Right ventricle myocardium inferior (tissue), 1 donor: ENCODE measurements around the gene GAPVD1. TPM values are rescaled to one million over a fixed set of nuclear protein-coding genes. Genes with fewer than 3 reads are reported as not detected.

Experiments
- ATAC-seq: fragments of 200-7000 bp; cut with Tn5 transposase; one replicate; pipeline ENCODE4 v1.9.1; 2020; ENCODE audit warnings: mild to moderate bottlenecking, moderate library complexity
- DNase-seq: peaks from one replicate; pipeline ENCODE4 v3.0.0; 2021; ENCODE audit errors: missing footprints
- intact Hi-C: fragments of 100-400 bp; cut with DNase I; formaldehyde crosslinking; loops from one replicate; pipeline ENCODE4 v1.11.0; 2022
- total RNA-seq: library from RNA; stranded (reverse); fragmentation: NEBNext Ultra II Directional; extraction: Animal tissue kit (Norgen Biotek cat#: 25700); gene quantifications from one replicate; pipeline ENCODE4 v1.2.1, GENCODE V29; 2021
- donor health status: DM: no; HTN: yes; CAD: no; lungs with severe emphysema.

The GAPVD1 gene
- total RNA-seq, 1 donor from 2014 or later = 31.5 TPM

DNA sequence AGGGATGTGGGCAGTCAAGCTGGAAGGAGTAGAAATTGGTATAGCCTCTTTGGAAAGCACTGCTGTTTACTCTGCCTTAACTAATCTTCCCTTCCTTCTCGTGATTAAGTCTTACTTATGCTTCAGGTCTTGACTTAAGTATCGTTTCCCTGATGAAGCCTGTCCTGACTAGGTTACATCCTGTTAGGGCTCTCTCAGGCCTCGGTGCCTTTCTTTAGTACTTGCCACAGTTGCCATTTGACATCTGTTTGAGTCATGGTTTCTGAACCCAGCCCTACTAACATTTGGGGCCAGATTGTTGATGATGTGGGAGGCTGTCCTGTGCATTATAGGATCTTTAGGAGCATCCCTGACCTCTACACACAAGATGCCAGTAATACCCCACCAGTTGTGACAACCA, 94.4 kb downstream of the GAPVD1 start:
- ATAC-seq (no peak), DNase-seq (no peak)
- intact Hi-C loops = no loop called here

DNA sequence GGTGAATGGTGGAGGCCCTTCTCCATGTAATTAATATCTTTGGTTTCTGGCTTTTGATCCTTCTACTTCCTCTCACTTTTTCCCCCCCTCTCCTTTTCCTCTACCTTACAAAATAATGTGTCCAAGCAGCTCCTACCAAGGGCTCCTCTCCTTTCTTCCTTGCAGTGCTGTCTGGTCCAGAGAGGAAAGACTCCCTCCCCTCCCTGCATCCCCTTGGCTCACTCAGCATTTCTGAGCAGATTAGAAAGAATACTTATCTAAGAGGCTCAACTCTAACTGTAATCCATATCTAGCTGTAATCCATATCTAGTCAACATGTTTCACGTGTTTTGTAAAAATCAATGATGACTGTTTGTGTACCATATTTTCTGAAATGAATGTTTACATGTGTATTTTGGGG, 97.4 kb downstream of the GAPVD1 start:
- DNase-seq = no peak
- intact Hi-C loops = no loop called here
- ATAC-seq = no peak

DNA sequence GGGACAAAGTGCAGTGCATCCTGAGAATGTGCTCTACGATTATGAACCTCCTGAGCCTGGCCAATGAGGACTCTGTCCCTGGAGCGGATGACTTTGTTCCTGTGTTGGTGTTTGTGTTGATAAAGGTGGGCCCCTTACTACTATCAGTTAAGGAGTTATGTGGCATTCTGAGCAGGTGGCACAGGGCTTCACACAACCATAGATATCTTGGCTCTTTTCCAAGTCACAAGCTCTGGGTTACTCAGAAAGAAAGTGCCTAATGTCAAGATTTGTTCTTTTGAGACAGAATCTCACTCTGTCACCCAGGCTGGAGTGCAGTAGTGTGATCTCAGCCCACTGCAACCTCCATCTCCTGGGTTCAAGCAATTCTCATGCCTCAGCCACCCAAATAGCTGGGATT, 99.0 kb downstream of the GAPVD1 start:
- ATAC-seq = no peak
- intact Hi-C loops = no loop called here
- DNase-seq = no peak

DNA sequence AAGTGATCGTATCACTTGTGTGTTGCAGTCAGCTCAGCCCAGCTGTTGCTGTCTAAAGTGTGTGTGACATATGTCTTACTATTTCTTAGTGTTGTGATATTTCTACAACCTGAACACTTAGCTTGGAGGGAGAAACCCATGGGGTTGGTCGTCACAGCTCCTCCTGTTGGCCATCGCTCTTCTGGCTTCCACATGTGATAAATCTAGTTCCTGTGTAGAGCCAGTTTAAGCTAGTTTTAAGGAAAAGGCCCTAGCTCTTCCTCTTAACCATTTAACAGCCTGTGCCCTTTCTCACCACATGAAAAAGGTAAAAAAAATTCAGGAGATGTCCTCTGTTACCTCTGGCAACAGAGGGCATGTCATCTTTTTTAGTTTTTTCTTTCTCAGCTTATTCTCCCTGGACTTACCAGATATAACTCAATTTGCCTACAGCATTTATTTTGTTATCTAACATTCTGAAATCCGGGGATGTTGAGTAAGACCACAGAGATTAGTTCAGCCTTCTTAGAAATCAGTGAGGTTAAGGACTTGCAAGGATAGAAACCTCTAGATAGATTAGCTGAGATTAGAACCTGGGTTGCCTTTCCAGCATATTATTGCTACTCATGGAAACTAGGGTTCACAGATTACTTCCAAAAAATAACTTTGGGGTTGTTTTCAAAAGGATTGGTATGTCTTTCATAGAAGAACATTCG, 100.4 kb downstream of the GAPVD1 start:
- intact Hi-C loops = no loop called here
- ATAC-seq (no peak), DNase-seq (no peak)

DNA sequence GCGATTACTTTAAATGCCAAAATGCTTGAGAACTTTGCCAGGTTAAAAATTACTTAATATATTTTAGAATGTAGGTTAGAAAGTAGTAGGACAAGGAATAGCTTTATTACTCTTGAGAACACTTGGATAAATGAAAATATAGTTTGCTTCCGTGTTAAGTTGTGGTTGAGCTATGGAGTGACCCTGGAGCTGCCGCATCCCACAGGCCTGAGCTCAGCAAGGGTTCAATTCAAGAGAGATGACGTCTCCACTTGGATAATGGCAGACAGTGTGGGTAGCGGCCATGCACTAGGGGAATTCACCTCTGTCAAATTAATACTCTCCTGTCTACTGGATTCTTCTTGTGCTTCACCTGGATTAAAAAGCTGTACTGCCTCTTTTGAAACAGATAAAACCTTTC, 105.0 kb downstream of the GAPVD1 start:
- intact Hi-C loops = no loop called here
- ATAC-seq = no peak
- DNase-seq = no peak

DNA sequence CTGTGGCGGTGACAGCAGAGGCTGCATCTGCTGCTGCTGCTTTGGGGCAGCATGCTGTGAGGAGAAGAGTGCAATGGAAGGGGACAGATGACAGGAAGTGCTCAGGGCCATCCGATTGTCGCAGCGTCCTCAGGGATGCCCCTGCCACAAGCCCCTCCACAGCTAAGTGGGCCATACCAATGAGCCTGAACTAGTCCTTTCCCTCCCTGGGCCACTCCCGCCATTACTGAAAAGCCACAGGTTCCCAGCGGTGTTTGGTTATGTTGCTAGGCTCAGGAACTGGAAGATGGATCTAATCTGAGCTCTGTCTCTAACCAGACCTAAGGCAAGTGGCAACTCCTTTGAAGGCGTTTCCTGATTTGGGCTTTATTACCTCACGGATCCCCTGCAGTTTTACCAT, 109.2 kb downstream of the GAPVD1 start:
- intact Hi-C loops = loop anchor here (5.0 to 10.0 kb wide), 3 partner anchors 113 to 506 kb away; partner anchors contain the start of genes ARPC5L, GOLGA1 and RPL35
- ATAC-seq (no peak), DNase-seq (no peak)

DNA sequence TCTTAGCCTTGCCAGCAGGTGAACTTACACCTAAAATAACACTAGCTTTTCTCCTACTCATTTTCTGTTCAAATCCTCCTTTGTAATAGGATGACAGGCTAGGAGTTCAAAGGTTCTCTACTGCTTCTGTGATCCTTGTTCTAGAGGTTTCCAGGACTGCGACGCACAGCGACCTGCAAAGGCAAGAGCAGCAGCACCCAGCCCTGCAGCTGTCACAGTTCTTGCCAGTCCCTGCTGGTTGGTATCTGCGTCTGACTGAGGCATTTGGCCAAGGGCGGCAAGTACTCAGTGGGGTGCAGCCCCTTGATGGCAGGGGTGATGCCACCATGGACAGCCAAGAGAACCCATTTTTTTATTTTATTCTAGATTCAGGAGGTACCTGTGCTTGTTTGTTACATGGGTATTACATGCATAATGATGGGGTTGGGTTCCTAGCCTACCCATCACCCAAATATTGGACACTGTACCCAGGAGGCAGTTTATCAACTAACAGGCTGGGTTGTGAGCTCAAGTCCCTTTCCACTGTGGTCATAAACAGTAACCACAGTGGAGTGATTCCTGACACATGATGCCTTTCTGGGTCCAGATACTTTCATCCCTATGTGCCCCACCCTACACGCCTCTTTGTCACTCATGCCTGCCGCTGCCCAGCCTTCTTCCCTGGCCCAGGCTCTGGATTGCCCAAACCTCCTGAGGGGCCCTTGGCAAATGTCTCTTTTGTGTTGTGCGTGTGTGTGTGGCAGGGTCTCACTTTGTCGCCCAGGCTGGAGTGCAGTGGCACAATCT, 111.0 kb downstream of the GAPVD1 start:
- ATAC-seq (no peak), DNase-seq (no peak)
- intact Hi-C loops = loop anchor here (5.0 to 10.0 kb wide), 3 partner anchors 115 to 508 kb away; partner anchors contain the start of genes ARPC5L, GOLGA1 and RPL35

DNA sequence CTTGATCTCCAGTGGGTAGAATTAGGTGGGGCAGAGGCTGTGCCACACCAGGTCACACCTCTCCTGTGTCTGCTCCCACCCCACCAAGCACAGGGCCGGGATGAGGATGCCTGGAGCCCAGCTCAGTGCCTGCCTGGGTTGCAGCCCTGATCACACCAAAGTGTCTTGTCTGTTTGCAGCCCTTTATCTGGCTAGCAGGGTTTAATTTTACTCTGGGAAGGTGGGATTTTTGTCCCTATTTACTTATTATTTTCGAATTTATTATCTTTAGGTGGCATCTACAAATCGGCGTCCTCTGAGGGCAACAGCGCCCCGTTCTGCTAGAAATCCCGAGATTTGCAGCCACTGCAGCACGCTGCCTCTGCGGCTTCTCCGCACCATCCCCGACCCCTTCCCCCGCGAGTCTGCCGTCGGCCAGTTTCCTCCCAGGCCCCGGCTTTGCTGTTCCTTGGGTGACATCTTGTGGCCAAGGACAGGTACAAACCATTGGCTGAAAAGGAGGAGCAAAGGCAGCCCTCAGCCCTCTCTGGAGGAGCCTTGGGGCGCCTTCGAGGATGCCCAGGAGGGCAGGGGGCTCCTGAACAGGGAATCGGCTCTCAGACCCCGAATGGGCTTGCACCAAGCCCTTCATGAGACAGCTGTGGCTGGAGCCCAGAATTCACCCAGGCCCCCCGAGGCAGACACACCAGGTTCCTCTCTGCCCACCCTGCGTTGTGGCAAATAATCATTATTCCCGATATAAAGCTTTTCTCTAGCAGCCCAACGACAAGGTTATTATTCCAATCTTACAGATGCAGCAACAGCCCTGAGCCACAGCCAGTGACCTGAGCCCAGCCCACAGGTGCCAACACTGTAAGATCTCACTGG, 113.0 kb downstream of the GAPVD1 start:
- ATAC-seq = peak; percentile 74
- intact Hi-C loops = loop anchor here (5.0 to 10.0 kb wide), 3 partner anchors 117 to 510 kb away; partner anchors contain the start of genes ARPC5L, GOLGA1 and RPL35
- DNase-seq = no peak

DNA sequence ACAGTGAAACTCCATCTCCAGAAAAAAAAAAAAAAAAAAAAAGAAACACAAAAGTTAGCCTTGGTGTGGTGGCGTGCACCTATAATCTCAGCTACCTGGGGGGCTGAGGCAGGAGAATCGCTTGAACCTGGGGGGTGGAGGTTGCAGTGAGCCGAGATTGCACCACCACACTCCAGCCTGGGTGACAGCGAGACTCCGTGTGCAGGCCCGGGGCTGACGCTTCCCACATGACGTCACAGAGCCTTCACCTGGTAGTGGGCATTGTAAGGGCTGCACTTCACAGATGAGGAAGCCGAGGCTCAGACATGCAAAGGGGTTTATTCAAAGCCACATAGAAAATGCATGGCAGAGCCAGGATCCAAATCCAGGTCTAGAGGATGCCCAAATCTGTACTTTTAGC, 114.2 kb downstream of the GAPVD1 start:
- no peak for ATAC-seq
- DNase-seq = no peak
- intact Hi-C loops = loop anchor here (10.0 kb wide), 2 partner anchors 431 to 511 kb away; partner anchors contain the start of genes ARPC5L, GOLGA1 and RPL35

DNA sequence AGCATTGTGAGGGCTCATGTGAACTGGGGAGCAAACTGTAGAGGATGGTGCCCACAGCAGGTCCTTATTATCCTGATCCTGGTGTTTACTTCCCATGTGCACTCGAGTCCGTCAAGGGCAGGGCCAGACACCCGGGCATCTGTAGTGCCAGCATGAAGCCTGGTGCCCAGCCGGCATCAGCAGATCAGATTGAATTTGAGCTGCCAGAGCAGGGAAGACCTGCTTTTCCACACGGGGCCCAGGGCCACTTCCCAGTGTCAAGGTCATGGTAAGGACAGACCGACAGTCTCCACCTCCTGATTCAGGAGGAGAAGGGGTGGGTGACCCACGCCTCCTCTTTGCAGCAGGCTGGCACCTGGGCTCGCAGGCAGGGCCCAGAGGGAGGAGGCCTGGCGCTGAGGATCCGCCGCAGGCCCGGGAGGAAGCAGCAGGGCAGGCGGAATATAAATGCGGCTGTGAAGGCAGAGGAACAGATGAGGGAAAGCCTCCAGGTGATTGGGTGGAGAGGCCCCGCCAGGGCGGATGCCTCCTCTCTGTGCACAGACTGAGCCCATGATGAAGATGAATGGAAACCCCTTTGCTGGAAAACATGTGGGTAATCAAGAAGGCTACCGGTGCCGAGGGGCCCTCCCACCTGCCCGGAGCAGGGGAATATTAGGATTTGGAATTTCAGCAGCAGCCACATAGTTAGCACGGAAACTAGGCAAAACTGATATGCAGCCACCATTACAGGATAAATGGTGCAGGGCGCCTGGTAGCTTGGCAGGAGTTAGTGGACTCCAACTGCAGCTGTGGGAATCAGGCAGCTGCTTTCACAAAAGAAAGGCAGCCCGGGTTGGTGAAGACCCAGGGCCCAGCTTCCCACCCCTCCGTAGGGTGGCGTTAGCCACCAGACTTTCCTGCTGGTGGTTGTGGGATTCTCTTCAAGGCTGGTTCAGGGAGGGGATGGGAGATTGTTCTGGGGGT, 114.9 kb downstream of the GAPVD1 start:
- intact Hi-C loops = loop anchor here (10.0 kb wide), 2 partner anchors 432 to 512 kb away; partner anchors contain the start of genes ARPC5L, GOLGA1 and RPL35
- no peak for ATAC-seq
- no peak for DNase-seq

DNA sequence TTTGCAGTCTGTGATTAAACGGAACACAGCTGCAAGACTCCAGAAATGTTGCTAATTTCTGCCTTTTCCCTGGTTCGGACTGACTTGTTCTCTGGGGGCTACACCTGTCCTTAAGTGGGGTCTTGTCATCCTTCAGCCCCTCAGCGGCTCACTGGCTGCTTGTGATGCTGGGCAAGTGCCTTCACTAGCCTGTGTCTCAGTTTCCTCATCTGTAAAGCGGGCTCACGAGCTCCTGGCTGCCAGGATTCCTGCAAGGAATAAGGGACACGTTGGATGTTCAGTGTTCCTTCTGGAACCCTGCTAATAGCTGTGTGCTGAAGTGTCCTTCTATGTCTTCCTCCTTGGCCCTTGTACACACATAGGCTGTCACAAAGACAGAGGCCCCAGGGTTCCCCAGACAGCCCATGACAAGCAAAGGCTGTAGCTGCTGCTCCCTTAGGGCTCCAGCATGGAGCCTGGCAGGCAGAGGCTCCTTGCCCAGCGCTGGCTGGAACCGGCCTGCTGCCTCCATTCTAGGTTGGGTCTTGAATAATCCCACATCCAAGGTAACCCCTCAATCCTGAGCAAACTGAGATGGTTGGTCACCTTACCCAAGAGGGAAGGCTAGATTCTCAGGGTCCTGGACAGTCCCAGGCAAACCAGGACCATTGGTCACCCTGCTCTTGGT, 116.1 kb downstream of the GAPVD1 start:
- intact Hi-C loops = loop anchor here (10.0 kb wide), 2 partner anchors 433 to 513 kb away; partner anchors contain the start of genes ARPC5L, GOLGA1 and RPL35

DNA sequence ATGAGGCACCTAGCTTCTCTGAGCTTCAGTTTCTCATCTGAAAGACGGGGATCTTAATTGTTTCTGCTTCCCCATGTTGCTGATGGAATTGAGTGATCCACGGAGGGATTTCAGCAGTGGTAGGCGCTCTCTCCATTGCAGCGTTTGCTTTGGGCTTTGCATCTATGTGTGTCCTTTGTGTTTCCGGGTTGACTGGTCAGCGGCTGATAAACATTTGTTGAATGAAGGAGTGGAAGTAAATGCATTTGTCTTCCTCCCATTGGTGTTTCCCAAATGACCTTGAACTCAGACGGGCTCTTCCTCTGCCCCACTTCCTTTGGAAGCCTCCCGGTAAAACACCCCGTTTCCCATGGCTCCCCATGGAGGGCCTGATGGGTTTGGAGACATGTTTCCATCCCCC, 117.2 kb downstream of the GAPVD1 start:
- DNase-seq (no peak), ATAC-seq (no peak)
- intact Hi-C loops = loop anchor here (10.0 kb wide), 2 partner anchors 434 to 514 kb away; partner anchors contain the start of genes ARPC5L, GOLGA1 and RPL35

More for the DNA sequence above, 116.1 kb downstream of the GAPVD1 start:
- DNase-seq (no peak), ATAC-seq (no peak)

DNA sequence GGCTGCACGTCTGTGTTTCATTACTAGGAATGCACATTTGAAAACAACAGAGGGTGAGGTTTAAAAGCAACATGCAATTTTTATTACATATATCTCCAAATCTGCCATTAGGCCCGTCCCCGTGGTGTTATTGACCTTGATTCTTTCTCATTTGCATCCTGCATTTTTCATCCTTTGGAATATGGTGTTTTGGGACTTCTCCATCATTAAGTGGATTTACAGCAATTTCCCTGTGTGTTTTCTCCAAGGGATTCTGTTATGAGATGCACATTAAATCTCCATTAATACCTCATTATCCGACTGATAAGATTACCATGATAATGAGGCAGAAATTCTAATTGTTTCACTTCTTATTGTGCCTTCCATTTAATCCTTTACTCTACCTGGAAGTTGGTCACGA, 117.6 kb downstream of the GAPVD1 start:
- intact Hi-C loops = loop anchor here (10.0 kb wide), 2 partner anchors 434 to 514 kb away; partner anchors contain the start of genes ARPC5L, GOLGA1 and RPL35
- DNase-seq = no peak
- ATAC-seq = no peak

DNA sequence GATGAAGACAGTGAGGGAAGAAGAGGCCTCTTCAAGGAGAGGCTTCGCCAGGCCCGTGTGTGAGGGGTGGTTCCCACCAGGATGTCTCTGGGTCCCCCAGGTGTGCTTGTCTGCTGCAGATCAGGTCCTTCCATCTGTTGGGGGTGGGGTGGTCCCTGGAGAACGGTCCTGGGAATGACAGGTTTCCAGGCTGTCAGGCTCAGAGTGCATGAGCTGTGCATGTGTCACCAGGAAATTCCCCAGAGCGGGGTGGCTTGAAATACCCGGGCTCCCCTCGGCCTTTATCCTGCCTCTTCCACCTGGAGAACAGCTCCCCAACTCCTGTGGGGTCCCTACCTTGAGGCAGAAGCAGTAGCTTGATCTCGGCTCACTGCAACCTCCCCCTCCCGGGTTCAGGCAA, 118.8 kb downstream of the GAPVD1 start:
- intact Hi-C loops = no loop called here
- DNase-seq = no peak
- ATAC-seq = no peak

DNA sequence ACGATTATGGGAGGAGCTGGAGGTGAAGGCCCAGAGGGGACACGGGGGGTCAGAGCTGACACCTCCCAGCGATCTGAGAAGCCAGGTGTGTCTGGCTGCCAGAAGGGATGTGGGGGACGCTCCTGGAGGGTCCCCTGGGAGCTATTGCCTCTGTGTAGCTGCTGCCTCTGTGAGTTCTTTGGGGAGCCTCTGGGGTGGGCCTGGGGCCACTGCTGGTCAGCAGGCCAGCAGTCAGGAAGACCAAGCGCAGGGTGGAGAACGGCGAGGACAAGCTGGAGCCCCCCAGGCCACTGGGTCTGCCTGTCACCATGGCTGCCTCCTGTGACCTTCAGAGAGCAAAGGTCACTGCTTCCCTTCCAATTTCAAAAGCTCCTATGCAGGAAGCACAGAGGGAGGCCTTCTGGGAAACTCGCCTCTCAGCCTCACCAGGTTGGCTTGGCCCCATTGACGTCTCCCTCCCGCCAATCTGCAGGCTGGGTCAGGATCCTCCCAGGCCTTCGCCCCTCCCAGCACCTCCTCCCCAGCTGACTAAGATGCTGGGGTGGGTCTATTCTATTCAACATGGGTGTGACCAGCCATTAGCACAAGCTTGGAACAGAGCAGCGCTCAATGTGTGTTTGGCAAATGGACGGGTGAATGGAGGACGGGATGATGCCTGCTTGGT, 126.4 kb downstream of the GAPVD1 start:
- intact Hi-C loops = no loop called here
- ATAC-seq (no peak), DNase-seq (no peak)

DNA sequence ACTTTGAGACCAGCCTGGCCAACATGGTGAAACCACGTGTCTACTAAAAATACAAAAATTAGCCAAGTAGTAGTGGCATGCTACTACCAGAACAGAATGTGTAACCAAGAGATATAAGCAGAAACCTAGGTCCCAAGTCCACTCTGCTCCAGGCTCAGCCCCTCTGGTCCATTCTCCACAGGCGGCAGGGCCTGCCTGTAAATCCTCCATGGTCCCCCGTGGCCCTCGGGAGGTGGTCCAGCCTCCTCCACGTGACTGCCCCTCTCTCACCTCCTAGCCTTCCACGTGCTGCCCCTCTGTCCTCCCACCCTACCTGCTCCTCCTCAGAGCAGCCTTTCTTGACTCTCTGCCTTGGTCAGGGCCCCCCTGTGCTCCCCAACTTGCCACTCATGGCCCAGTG, 127.4 kb downstream of the GAPVD1 start:
- intact Hi-C loops = no loop called here
- ATAC-seq = no peak

DNA sequence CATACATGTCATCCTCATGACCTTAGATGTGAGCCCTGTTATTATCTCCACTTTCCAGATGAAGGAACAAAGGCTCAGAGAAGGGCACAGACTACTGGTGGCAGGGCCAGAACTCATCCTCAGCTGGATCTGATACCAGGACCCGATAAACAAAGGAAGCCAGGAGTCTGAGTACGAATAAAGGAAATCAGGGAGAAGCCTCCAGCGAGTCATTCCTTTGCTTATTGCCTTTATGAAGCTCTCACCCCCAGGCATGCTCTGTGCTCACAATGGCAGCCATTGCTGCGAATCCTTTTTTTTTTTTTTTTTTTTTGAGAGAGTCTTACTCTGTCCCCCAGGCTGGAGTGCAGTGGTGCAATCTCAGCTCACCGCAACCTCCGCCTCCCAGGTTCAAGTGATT, 130.1 kb downstream of the GAPVD1 start:
- DNase-seq (no peak), ATAC-seq (no peak)
- intact Hi-C loops = no loop called here

More for the DNA sequence above, 127.4 kb downstream of the GAPVD1 start:
- no peak for DNase-seq
